ENCODE data around the gene IL31.
A peak's percentile ranks its signal among the peaks of the same experiment; 100 is the strongest.

Gene IL31

GRCh38 chr12:122126713-122127597 is 47.1 kb downstream of the IL31 start:
- DNase-seq, result no peak

- DNase-seq, result no peak
Observed at GRCh38 chr12:122126342-122126635, 47.7 kb downstream of the IL31 start.

- DNase-seq, result no peak
Observed at GRCh38 chr12:122125452-122126341, 48.3 kb downstream of the IL31 start.

GRCh38 chr12:122124370-122124769 is 49.7 kb downstream of the IL31 start:
- DNase-seq, result no peak

- no peak for DNase-seq
Observed at GRCh38 chr12:122123761-122124145, 50.3 kb downstream of the IL31 start.

- peak; percentile 59 for DNase-seq
Observed at GRCh38 chr12:122123051-122123760, 50.8 kb downstream of the IL31 start.
